ENCODE measurements around the gene ASPG. TPM values are rescaled to one million over a fixed set of nuclear protein-coding genes. Genes with fewer than 3 reads are reported as not detected.
A peak's percentile ranks its signal among the peaks of the same experiment; 100 is the strongest.

The ASPG gene
- total and polyA plus RNA-seq, 5 experiments from 2014 or later: not detected

- DNase-seq (peak in 1 of 10 donors; percentile 57), ATAC-seq (no peak)
- Mint-ChIP-seq H3K27ac (no peak overlapping the region), H3K4me3 (no peak overlapping the region), H3K4me1 (peaks cover 0 to 3% (median under 1%) of the 10 kb centered on the region in 4 donors), H3K9me3 (peaks cover 0 to 1% (median 0%) of the 10 kb centered on the region in 9 donors), H3K27me3 (peaks cover 3 to 52% (median 33%) of the 10 kb centered on the region in 5 donors), H3K36me3 (peaks cover 0 to 5% (median 0%) of the 10 kb centered on the region in 3 donors)
- POLR2A ChIA-PET: no interaction called here
Measured at GRCh38 chr14:104118006-104118844, 32.7 kb downstream of the ASPG start.

GRCh38 chr14:104119119-104119487, 33.6 kb downstream of the ASPG start:
- POLR2A ChIA-PET: no interaction called here
- ATAC-seq (no peak), DNase-seq (peak in 1 of 10 donors; percentile 26)
- no peak overlapping the region for H3K4me3 Mint-ChIP-seq
- H3K36me3 Mint-ChIP-seq: peaks cover 2 to 6% (median 5%) of the 10 kb centered on the region in 3 donors
- peaks cover 0 to 8% (median 4%) of the 10 kb centered on the region in 9 donors for H3K9me3 Mint-ChIP-seq
- H3K27me3 Mint-ChIP-seq: peaks cover 6 to 56% (median 38%) of the 10 kb centered on the region in 5 donors
- peaks cover 0 to 3% (median under 1%) of the 10 kb centered on the region in 4 donors for H3K4me1 Mint-ChIP-seq
- no peak overlapping the region for H3K27ac Mint-ChIP-seq

GRCh38 chr14:104119488-104120251, 34.2 kb downstream of the ASPG start:
- Mint-ChIP-seq H3K36me3 (peaks cover 2 to 8% (median 5%) of the 10 kb centered on the region in 3 donors), H3K27ac (no peak overlapping the region), H3K9me3 (peaks cover 0 to 13% (median 5%) of the 10 kb centered on the region in 9 donors), H3K27me3 (peaks cover 7 to 55% (median 36%) of the 10 kb centered on the region in 5 donors), H3K4me1 (peaks cover 0 to 3% (median under 1%) of the 10 kb centered on the region in 4 donors), H3K4me3 (peak overlapping the region in 2 of 10 donors; percentile 45 to 54)
- POLR2A ChIA-PET: no interaction called here
- ATAC-seq: no peak
- peak in 1 of 10 donors; percentile 50 for DNase-seq

- Mint-ChIP-seq H3K27me3 (peaks cover 10 to 54% (median 31%) of the 10 kb centered on the region in 5 donors), H3K4me3 (peak overlapping the region in 1 of 10 donors; percentile 54)
Measured at GRCh38 chr14:104120281-104120741, 34.8 kb downstream of the ASPG start.

GRCh38 chr14:104121142-104121541, 35.6 kb downstream of the ASPG start:
- peaks cover 0 to 27% (median 13%) of the 10 kb centered on the region in 9 donors for H3K9me3 Mint-ChIP-seq
- ATAC-seq (no peak), DNase-seq (peak in 1 of 10 donors; percentile 9)
- H3K27me3 Mint-ChIP-seq: peaks cover 12 to 53% (median 29%) of the 10 kb centered on the region in 5 donors
- H3K4me1 Mint-ChIP-seq: peaks cover 0 to 1% (median 0%) of the 10 kb centered on the region in 4 donors
- peaks cover 0 to 22% (median 7%) of the 10 kb centered on the region in 3 donors for H3K36me3 Mint-ChIP-seq
- POLR2A ChIA-PET: no interaction called here
- no peak overlapping the region for H3K27ac Mint-ChIP-seq
- H3K4me3 Mint-ChIP-seq: no peak overlapping the region

More at GRCh38 chr14:104120281-104120741, 34.8 kb downstream of the ASPG start:
- DNase-seq (peak in 1 of 10 donors; percentile 48), ATAC-seq (no peak)
- Mint-ChIP-seq H3K27ac (no peak overlapping the region), H3K4me1 (peaks cover 0 to 3% (median under 1%) of the 10 kb centered on the region in 4 donors), H3K36me3 (peaks cover 5 to 13% (median 6%) of the 10 kb centered on the region in 3 donors), H3K9me3 (peaks cover 0 to 19% (median 10%) of the 10 kb centered on the region in 9 donors)
- POLR2A ChIA-PET: no interaction called here

- peaks cover 0 to 49% (median 23%) of the 10 kb centered on the region in 9 donors for H3K9me3 Mint-ChIP-seq
- peaks cover 3 to 37% (median 7%) of the 10 kb centered on the region in 3 donors for H3K36me3 Mint-ChIP-seq
- ATAC-seq: no peak
- POLR2A ChIA-PET: no interaction called here
- H3K4me3 Mint-ChIP-seq: no peak overlapping the region
- DNase-seq: no peak
- H3K4me1 Mint-ChIP-seq: no peaks in the 10 kb centered on the region
- no peak overlapping the region for H3K27ac Mint-ChIP-seq
- peaks cover 19 to 69% (median 35%) of the 10 kb centered on the region in 5 donors for H3K27me3 Mint-ChIP-seq
Measured at GRCh38 chr14:104123879-104124278, 38.4 kb downstream of the ASPG start.

GRCh38 chr14:104125011-104125410, 39.5 kb downstream of the ASPG start:
- DNase-seq (no peak), ATAC-seq (no peak)
- Mint-ChIP-seq H3K27ac (no peak overlapping the region), H3K4me1 (no peaks in the 10 kb centered on the region), H3K27me3 (peaks cover 20 to 74% (median 38%) of the 10 kb centered on the region in 5 donors), H3K4me3 (no peak overlapping the region), H3K9me3 (peaks cover 9 to 61% (median 33%) of the 10 kb centered on the region in 9 donors), H3K36me3 (peaks cover 3 to 45% (median 16%) of the 10 kb centered on the region in 3 donors)
- POLR2A ChIA-PET: no interaction called here

- ATAC-seq: no peak
- no peaks in the 10 kb centered on the region for H3K4me1 Mint-ChIP-seq
- DNase-seq: peak in 1 of 10 donors; percentile 8
- peaks cover 21 to 90% (median 36%) of the 10 kb centered on the region in 5 donors for H3K27me3 Mint-ChIP-seq
- H3K27ac Mint-ChIP-seq: no peak overlapping the region
- H3K36me3 Mint-ChIP-seq: peaks cover 3 to 47% (median 17%) of the 10 kb centered on the region in 3 donors
- POLR2A ChIA-PET: no interaction called here
- peaks cover 14 to 71% (median 33%) of the 10 kb centered on the region in 9 donors for H3K9me3 Mint-ChIP-seq
- H3K4me3 Mint-ChIP-seq: no peak overlapping the region
Measured at GRCh38 chr14:104126753-104127152, 41.3 kb downstream of the ASPG start.

- DNase-seq (no peak), ATAC-seq (no peak)
- Mint-ChIP-seq H3K9me3 (peaks cover 13 to 65% (median 28%) of the 10 kb centered on the region in 9 donors), H3K4me1 (no peaks in the 10 kb centered on the region), H3K36me3 (peaks cover 3 to 43% (median 15%) of the 10 kb centered on the region in 3 donors), H3K4me3 (no peak overlapping the region), H3K27ac (no peak overlapping the region), H3K27me3 (peaks cover 19 to 92% (median 46%) of the 10 kb centered on the region in 5 donors)
- POLR2A ChIA-PET: no interaction called here
Measured at GRCh38 chr14:104128981-104129380, 43.5 kb downstream of the ASPG start.

- DNase-seq (no peak), ATAC-seq (no peak)
- peaks cover 17 to 92% (median 51%) of the 10 kb centered on the region in 5 donors for H3K27me3 Mint-ChIP-seq
- H3K4me3 Mint-ChIP-seq: no peak overlapping the region
- H3K4me1 Mint-ChIP-seq: no peaks in the 10 kb centered on the region
- POLR2A ChIA-PET: no interaction called here
- H3K36me3 Mint-ChIP-seq: peaks cover 3 to 39% (median 15%) of the 10 kb centered on the region in 3 donors
- H3K9me3 Mint-ChIP-seq: peaks cover 11 to 61% (median 24%) of the 10 kb centered on the region in 9 donors
- no peak overlapping the region for H3K27ac Mint-ChIP-seq
Measured at GRCh38 chr14:104129556-104129955, 44.1 kb downstream of the ASPG start.

GRCh38 chr14:104130974-104131651, 45.6 kb downstream of the ASPG start:
- Mint-ChIP-seq H3K36me3 (peaks cover 3 to 26% (median 10%) of the 10 kb centered on the region in 3 donors), H3K4me3 (peak overlapping the region in 1 of 10 donors; percentile 45), H3K27me3 (peaks cover 14 to 93% (median 54%) of the 10 kb centered on the region in 5 donors), H3K27ac (peak overlapping the region in 1 of 10 donors; percentile 47), H3K9me3 (peaks cover 7 to 47% (median 19%) of the 10 kb centered on the region in 9 donors), H3K4me1 (peaks cover 0 to 2% (median 1%) of the 10 kb centered on the region in 4 donors)
- ATAC-seq (no peak), DNase-seq (peak in 2 of 10 donors; percentile 6 to 49)
- POLR2A ChIA-PET: no interaction called here
